ENCODE measurements around the gene DNAH17.
A peak's percentile ranks its signal among the peaks of the same experiment; 100 is the strongest.

- TF ChIP-seq CTCF (conservative IDR thresholded peaks at IDR 0.05) (0 out of 2 replicates have a peak, but pooled peaks have one; percentile 6), EZH2 (IDR thresholded peaks at IDR 0.05; ENCODE audit: low read depth) (no peak)
Measured at GRCh38 chr17:78422267-78422605, 155.0 kb downstream of the DNAH17 start.
